Activated B cell treated with CpG ODN at 0.5 μM for 24 hours (primary cell): ENCODE results near the gene PDS5A. TPM values are rescaled to one million over a fixed set of nuclear protein-coding genes. Genes with fewer than 3 reads are reported as not detected.
"Not testable (repeated sequence)": the region's sequence is repeated elsewhere in the genome, so short reads cannot be mapped to it uniquely, and the experiment has no call there.

ENCODE experiments used
- ATAC-seq: fragments of 200-7000 bp; cut with Tn5 transposase; one replicate; pipeline ENCODE4 v1.10.0; 2021; ENCODE audit warnings: low read depth, mild to moderate bottlenecking, moderate library complexity
- CTCF ChIA-PET: fragments of 350-600 bp; sonication (Branson Sonifier 250); formaldehyde crosslinking; loops from one replicate; lab custom pipeline; 2021; ENCODE audit warnings: antibody characterized with exemption; lab: Charles Lee
- POLR2A ChIA-PET: fragments of 350-600 bp; sonication (Branson Sonifier 250); formaldehyde crosslinking; loops from one replicate; lab custom pipeline; 2021; ENCODE audit warnings: antibody characterized with exemption; lab: Charles Lee
- DNase-seq: peaks from one replicate; pipeline ENCODE4 v3.0.0; 2022
- H3K27ac Mint-ChIP-seq: one replicate; pipeline ENCODE4 v1.8.0; 2020; ENCODE audit warnings: mixed read lengths
- H3K27me3 Mint-ChIP-seq: one replicate; pipeline ENCODE4 v1.8.0; 2021; ENCODE audit warnings: mixed read lengths
- H3K36me3 Mint-ChIP-seq: one replicate; pipeline ENCODE4 v1.8.0; 2021; ENCODE audit warnings: low read depth, mixed read lengths
- H3K4me1 Mint-ChIP-seq: one replicate; pipeline ENCODE4 v1.8.0; 2021; ENCODE audit warnings: mixed read lengths
- H3K4me3 Mint-ChIP-seq: one replicate; pipeline ENCODE4 v1.8.0; 2020; ENCODE audit warnings: mild to moderate bottlenecking, mixed read lengths
- H3K9me3 Mint-ChIP-seq: one replicate; pipeline ENCODE4 v1.8.0; 2020; ENCODE audit warnings: mixed read lengths
- CTCF ChIP-seq: fragments of 200-600 bp; IDR thresholded peaks from one replicate; pipeline ENCODE4 v1.8.0; 2022; ENCODE audit warnings: antibody characterized with exemption, mild to moderate bottlenecking
- intact Hi-C: fragments of 100-400 bp; cut with micrococcal nuclease; formaldehyde crosslinking; loops from one replicate; pipeline ENCODE4 v1.15.1; 2024
- total RNA-seq: library from RNA; stranded (reverse); gene quantifications from 2 replicates; pipeline ENCODE4 v1.2.3, GENCODE V29; 2022

Gene PDS5A
- total RNA-seq, 1 donor from 2014 or later, result 103 TPM

GRCh38 chr4:39976141-39976944 is 1.4 kb downstream of the PDS5A start:
- Mint-ChIP-seq H3K4me3 (peak overlapping the region; percentile 83), H3K27me3 (no peaks in the 10 kb centered on the region), H3K9me3 (no peaks in the 10 kb centered on the region), H3K36me3 (peaks cover 35% of the 10 kb centered on the region), H3K27ac (peak overlapping the region; percentile 85), H3K4me1 (peaks cover 34% of the 10 kb centered on the region)
- TF ChIP-seq CTCF, result no peak
- POLR2A ChIA-PET, result interaction anchor here (1.0 kb wide), 1 partner anchor 507 kb away, joined by 5 read pairs; no protein-coding TSS in a partner anchor
- intact Hi-C loops, result loop anchor here (1.0 to 10.0 kb wide), 12 partner anchors 44 to 1072 kb away; partner anchors contain the start of genes LIAS, RPL9, UGDH and WDR19
- DNase-seq, result peak; percentile 61
- ATAC-seq, result peak; percentile 13
- CTCF ChIA-PET, result interaction anchor here (0.6 to 2.9 kb wide), 5 partner anchors 15 to 507 kb away, joined by 3 to 21 read pairs (median 4); partner anchors contain the start of gene UBE2K

- H3K27me3 Mint-ChIP-seq, result no peaks in the 10 kb centered on the region
- TF ChIP-seq CTCF, result no peak
- H3K36me3 Mint-ChIP-seq, result peaks cover 38% of the 10 kb centered on the region
- POLR2A ChIA-PET, result interaction anchor here (1.4 kb wide), 1 partner anchor 517 kb away, joined by 4 read pairs; the partner anchor contains the start of genes LIAS and RPL9
- H3K27ac Mint-ChIP-seq, result peak overlapping the region; percentile 85
- no peak for DNase-seq
- H3K4me3 Mint-ChIP-seq, result peak overlapping the region; percentile 83
- H3K4me1 Mint-ChIP-seq, result peaks cover 42% of the 10 kb centered on the region
- no peak for ATAC-seq
- intact Hi-C loops, result loop anchor here (1.0 to 10.0 kb wide), 12 partner anchors 43 to 1071 kb away; partner anchors contain the start of genes LIAS, RPL9, UGDH and WDR19
- CTCF ChIA-PET, result interaction anchor here (0.8 to 2.9 kb wide), 5 partner anchors 14 to 506 kb away, joined by 3 to 21 read pairs (median 4); partner anchors contain the start of gene UBE2K
- H3K9me3 Mint-ChIP-seq, result no peaks in the 10 kb centered on the region
Observed at GRCh38 chr4:39975488-39976089, 2.1 kb downstream of the PDS5A start.

GRCh38 chr4:39973052-39973451 is 4.7 kb downstream of the PDS5A start:
- H3K9me3 Mint-ChIP-seq, H3K27ac Mint-ChIP-seq, H3K27me3 Mint-ChIP-seq, DNase-seq, H3K4me3 Mint-ChIP-seq, ATAC-seq: not testable (repeated sequence)
- ChIA-PET CTCF (interaction anchor here (0.6 kb wide), 1 partner anchor 93 kb away, joined by 3 read pairs; no protein-coding TSS in a partner anchor), POLR2A (interaction anchor here (0.7 to 0.9 kb wide), 2 partner anchors 9 to 533 kb away, joined by 3 to 4 read pairs; no protein-coding TSS in a partner anchor)
- Mint-ChIP-seq H3K36me3 (peaks cover 46% of the 10 kb centered on the region), H3K4me1 (peaks cover 50% of the 10 kb centered on the region)
- intact Hi-C loops, result loop anchor here (10.0 kb wide), 2 partner anchors 218 to 1068 kb away; no protein-coding TSS in a partner anchor

GRCh38 chr4:39970671-39971640 is 6.8 kb downstream of the PDS5A start:
- intact Hi-C loops, result loop anchor here (10.0 kb wide), 2 partner anchors 216 to 1066 kb away; no protein-coding TSS in a partner anchor
- no peaks in the 10 kb centered on the region for H3K9me3 Mint-ChIP-seq
- ChIA-PET POLR2A (interaction anchor here (0.6 to 0.7 kb wide), 3 partner anchors 13 to 501 kb away, joined by 3 read pairs; no protein-coding TSS in a partner anchor), CTCF (no interaction called here)
- no peak for DNase-seq
- peak overlapping the region; percentile 80 for H3K27ac Mint-ChIP-seq
- peak overlapping the region; percentile 58 for H3K4me3 Mint-ChIP-seq
- peaks cover 47% of the 10 kb centered on the region for H3K4me1 Mint-ChIP-seq
- peak; percentile 90 for ATAC-seq
- H3K36me3 Mint-ChIP-seq, result peaks cover 51% of the 10 kb centered on the region
- H3K27me3 Mint-ChIP-seq, result no peaks in the 10 kb centered on the region
- TF ChIP-seq CTCF, result no peak
